HCT116 (cell line): ENCODE measurements around the gene LTB. TPM values are rescaled to one million over a fixed set of nuclear protein-coding genes. Genes with fewer than 3 reads are reported as not detected.

Experiments
- ATAC-seq: fragments of 200-7000 bp; cut with Tn5 transposase; 2 replicates; pipeline ENCODE4 v1.9.1; 2020; ENCODE audit warnings: mild to moderate bottlenecking, moderate library complexity
- BruUV-seq: library from RNA; stranded (reverse); fragments of 400-500 nt; replicated peaks from 2 replicates; lab custom pipeline; 2021; lab: Mats Ljungman, UMichigan
- CTCF ChIA-PET: fragments of 300-600 bp; sonication (Branson Sonifier 250); formaldehyde crosslinking; loops from one replicate; lab custom pipeline; 2021; ENCODE audit warnings: antibody characterized with exemption; lab: Charles Lee
- POLR2A ChIA-PET: fragments of 300-600, 350-600 bp; sonication (Branson Sonifier 250); formaldehyde crosslinking; loops from one replicate; lab custom pipeline; 2021; ENCODE audit warnings: antibody characterized with exemption; lab: Charles Lee
- RAD21 ChIA-PET, 2 experiments: fragments of 300-600 bp; sonication (Branson Sonifier 250); formaldehyde crosslinking; loops; one replicate each; lab custom pipeline; 2023; ENCODE audit warnings: low total read pairs in 2 of 2; ENCODE audit not compliant: uncharacterized antibody in 2 of 2, unreplicated experiment in 2 of 2, low non-redundant PET in 1 of 2; lab: Charles Lee
- DNase-seq: peaks from one replicate; pipeline ENCODE4 v3.0.0-alpha.2; 2010; ENCODE audit warnings: low read depth, low spot score
- H2AFZ ChIP-seq: fragments of 200-600 bp; shearing (Covaris generic), sonication (generic); 2 replicates; pipeline ENCODE4 v1.6.1; 2017; ENCODE audit warnings: low read depth, mixed run types, mixed read lengths, antibody characterized with exemption, low read length; ENCODE audit not compliant: poor library complexity, severe bottlenecking
- H3K27ac ChIP-seq: 2 replicates; pipeline ENCODE4 v1.5.1; 2012; ENCODE audit warnings: low read depth, low read length
- H3K27me3 ChIP-seq: fragments of 200-600 bp; sonication (generic); 2 replicates; pipeline ENCODE4 v1.6.1; 2016; ENCODE audit warnings: mixed run types, low read length, mixed read lengths; ENCODE audit not compliant: insufficient read depth
- H3K36me3 ChIP-seq, 2 experiments: fragments of 200-500 bp in 1 of 2; fragments of 200-600 bp in 1 of 2; sonication (Bioruptor generic) in 1 of 2; sonication (generic) in 1 of 2; 2 replicates each; pipeline versions ENCODE4 v1.5.1 to v1.6.1; 2014 to 2016; ENCODE audit warnings: low read length in 2 of 2, inconsistent platforms in 1 of 2, mixed read lengths in 1 of 2, mixed run types in 1 of 2; ENCODE audit not compliant: insufficient read depth in 2 of 2, control insufficient read depth in 1 of 2
- H3K4me1 ChIP-seq, 2 experiments: fragments of 200-600 bp in 1 of 2; sonication (generic) in 1 of 2; 2 replicates each; pipeline versions ENCODE4 v1.5.1 to v1.6.1; 2012 to 2017; ENCODE audit warnings: low read length in 2 of 2, inconsistent platforms in 1 of 2, mild to moderate bottlenecking in 1 of 2, mixed read lengths in 1 of 2, mixed run types in 1 of 2, moderate library complexity in 1 of 2; ENCODE audit not compliant: insufficient read depth in 2 of 2, control insufficient read depth in 1 of 2
- H3K4me2 ChIP-seq: fragments of 200-600 bp; sonication (generic); 2 replicates; pipeline ENCODE4 v1.6.1; 2017; ENCODE audit warnings: mixed run types, low read length, mixed read lengths
- H3K4me3 ChIP-seq, 2 experiments: fragments of 200-600 bp in 1 of 2; sonication (generic) in 1 of 2; replicated peaks in 1 of 2; 2 replicates each; pipeline ENCODE4 v1.5.1; 2011 to 2016; ENCODE audit warnings: low read length in 2 of 2, control low read depth in 1 of 2, low read depth in 1 of 2, mild to moderate bottlenecking in 1 of 2, mixed read lengths in 1 of 2, mixed run types in 1 of 2
- H3K79me2 ChIP-seq: fragments of 200-600 bp; sonication (generic); 2 replicates; pipeline ENCODE4 v1.6.1; 2017; ENCODE audit warnings: mild to moderate bottlenecking, mixed run types, low read length, moderate library complexity, mixed read lengths; ENCODE audit not compliant: insufficient read depth
- H3K9ac ChIP-seq: fragments of 200-600 bp; sonication (generic); 2 replicates; pipeline ENCODE4 v1.6.1; 2016; ENCODE audit warnings: low read length, mixed read lengths
- H3K9me2 ChIP-seq: fragments of 200-600 bp; sonication (generic), shearing (Covaris generic); 2 replicates; pipeline ENCODE4 v1.6.1; 2017; ENCODE audit warnings: mixed run types, mild to moderate bottlenecking, moderate library complexity; ENCODE audit not compliant: insufficient read depth
- H3K9me3 ChIP-seq, 2 experiments: fragments of 200-500 bp in 1 of 2; fragments of 200-600 bp in 1 of 2; sonication (Bioruptor generic) in 1 of 2; sonication (generic) in 1 of 2; 2 replicates each; pipeline ENCODE4 v1.6.1; 2014 to 2017; ENCODE audit warnings: low read length in 2 of 2, mixed read lengths in 2 of 2, inconsistent platforms in 1 of 2, low read depth in 1 of 2, mild to moderate bottlenecking in 1 of 2, mixed run types in 1 of 2, moderate library complexity in 1 of 2; ENCODE audit not compliant: control insufficient read depth in 1 of 2, insufficient read depth in 1 of 2
- H4K20me1 ChIP-seq: fragments of 200-600 bp; sonication (generic), shearing (Covaris generic); 2 replicates; pipeline ENCODE4 v1.6.1; 2017; ENCODE audit warnings: mixed run types, mild to moderate bottlenecking, moderate library complexity; ENCODE audit not compliant: insufficient read depth
- ATF3 ChIP-seq: IDR thresholded peaks from 2 replicates; pipeline ENCODE4 v1.6.1; 2012
- EGR1 ChIP-seq: IDR thresholded peaks from 2 replicates; pipeline ENCODE4 v1.6.1; 2012; ENCODE audit warnings: low read depth
- ELF1 ChIP-seq: IDR thresholded peaks from 2 replicates; pipeline ENCODE4 v1.6.1; 2012; ENCODE audit warnings: low read depth, borderline replicate concordance
- EZH2 ChIP-seq: fragments of 200-600 bp; sonication (generic); IDR thresholded peaks from 2 replicates; pipeline ENCODE4 v1.6.1; 2017; ENCODE audit warnings: antibody characterized with exemption, mixed run types
- JUND ChIP-seq: IDR thresholded peaks from 2 replicates; pipeline ENCODE4 v1.6.1; 2012
- POLR2AphosphoS5 ChIP-seq: IDR thresholded peaks from 2 replicates; pipeline ENCODE4 v1.6.1; 2011; ENCODE audit warnings: mild to moderate bottlenecking, low read depth, low read length, moderate library complexity
- RAD21 ChIP-seq: IDR thresholded peaks from 2 replicates; pipeline ENCODE4 v1.6.1; 2012; ENCODE audit warnings: low read depth, mild to moderate bottlenecking
- SP1 ChIP-seq: IDR thresholded peaks from 2 replicates; pipeline ENCODE4 v1.6.1; 2012; ENCODE audit warnings: low read depth
- SRF ChIP-seq: IDR thresholded peaks from 2 replicates; pipeline ENCODE4 v1.6.1; 2012; ENCODE audit warnings: low read depth
- TCF7L2 ChIP-seq: IDR thresholded peaks from 2 replicates; pipeline ENCODE4 v1.7.0; 2011; ENCODE audit warnings: borderline replicate concordance, inconsistent platforms; ENCODE audit not compliant: insufficient read depth, insufficient read length; ENCODE audit errors: extremely low read depth
- ZBTB33 ChIP-seq: IDR thresholded peaks from 2 replicates; pipeline ENCODE4 v1.6.1; 2011; ENCODE audit warnings: mild to moderate bottlenecking, low read length, moderate library complexity; ENCODE audit not compliant: insufficient replicate concordance; ENCODE audit errors: extremely low read depth
- ZFX ChIP-seq: fragments of 450-650 bp; IDR thresholded peaks from 2 replicates; pipeline ENCODE4 v1.6.1; 2017
- intact Hi-C: fragments of 100-400 bp; cut with micrococcal nuclease; formaldehyde crosslinking; loops from 2 replicates; pipeline ENCODE4 v1.10.0; 2022
- total RNA-seq: library from RNA; stranded (reverse); gene quantifications from one replicate; pipeline ENCODE4 v1.2.1, GENCODE V29; 2021; ENCODE audit not compliant: unreplicated experiment

Gene LTB
- total RNA-seq, 1 experiment from 2014 or later, result 0.64 TPM

DNA sequence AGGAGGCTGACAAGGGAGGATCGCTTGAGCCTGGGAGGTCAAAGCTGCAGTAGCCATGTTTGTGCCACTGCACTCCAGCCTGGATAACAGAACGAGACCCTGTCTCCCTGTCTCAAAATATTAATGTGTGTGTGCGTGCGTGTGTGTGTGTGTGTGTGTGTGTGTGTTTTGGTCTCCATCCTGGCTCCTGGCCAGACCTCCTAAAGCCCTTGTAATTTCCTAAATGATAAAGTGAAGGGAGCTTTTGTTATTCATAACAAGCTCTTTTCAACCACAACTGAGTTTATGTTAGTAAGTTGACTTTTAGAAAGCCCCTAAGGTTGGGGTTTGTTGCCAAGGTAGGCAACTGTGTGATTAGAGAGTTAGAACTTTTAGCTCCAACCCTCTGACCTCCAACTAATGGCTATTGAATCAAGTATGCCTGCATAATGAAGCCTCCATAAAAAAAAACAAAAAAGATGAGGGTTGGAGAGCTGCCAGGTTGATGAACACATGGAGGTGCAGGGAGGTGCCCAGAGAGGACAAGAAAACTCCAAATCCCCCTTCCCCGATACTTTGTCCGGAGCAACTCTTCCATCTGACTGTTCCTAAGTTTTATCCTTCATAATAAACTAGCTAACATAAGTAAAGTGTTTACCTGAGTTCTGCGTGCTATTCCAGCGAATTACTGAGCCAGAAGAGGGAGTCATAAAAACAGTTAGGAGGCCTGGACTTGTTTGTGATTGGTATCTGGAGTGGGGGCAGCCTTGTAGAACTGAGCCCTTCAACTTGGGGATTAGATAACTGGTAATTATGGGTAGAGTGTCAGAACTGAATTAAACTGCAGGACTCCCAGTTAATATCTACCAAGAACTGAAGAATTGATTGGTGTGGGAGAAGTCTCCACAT, 27.5 kb upstream of the LTB start:
- no TSS peak for BruUV-seq
- H2AFZ ChIP-seq, result no peak overlapping the region
- no peaks in the 10 kb centered on the region for H3K9me2 ChIP-seq
- no peaks in the 10 kb centered on the region for H3K9me3 ChIP-seq
- ChIA-PET RAD21 (interaction anchor here in 1 of 2 experiments (0.6 kb wide), 1 partner anchor 229 kb away, joined by 3 read pairs; no protein-coding TSS in a partner anchor), POLR2A (no interaction called here), CTCF (interaction anchor here (0.9 to 1.6 kb wide), 3 partner anchors 9 to 13 kb away, joined by 3 to 6 read pairs (median 3); no protein-coding TSS in a partner anchor)
- no peak for TF ChIP-seq ZBTB33
- no peak for TF ChIP-seq EGR1
- TF ChIP-seq POLR2AphosphoS5, result no peak
- no peak for TF ChIP-seq SP1
- TF ChIP-seq SRF, result no peak
- TF ChIP-seq ZFX, result no peak
- TF ChIP-seq ELF1, result no peak
- no peak for TF ChIP-seq JUND
- no peak for TF ChIP-seq RAD21
- TF ChIP-seq ATF3, result no peak
- TF ChIP-seq TCF7L2, result no peak
- TF ChIP-seq EZH2, result no peak
- DNase-seq (no peak), ATAC-seq (no peak)
- H3K79me2 ChIP-seq, result no peaks in the 10 kb centered on the region
- no peak overlapping the region for H3K9ac ChIP-seq
- no peak overlapping the region for H3K4me2 ChIP-seq
- intact Hi-C loops, result no loop called here
- H3K4me1 ChIP-seq, result no peaks in the 10 kb centered on the region
- no peak overlapping the region for H3K4me3 ChIP-seq
- no peaks in the 10 kb centered on the region for H3K36me3 ChIP-seq
- H4K20me1 ChIP-seq, result no peaks in the 10 kb centered on the region
- no peak overlapping the region for H3K27ac ChIP-seq
- no peaks in the 10 kb centered on the region for H3K27me3 ChIP-seq
